ENCODE results near the gene FAM25G.
"Not testable (repeated sequence)": the region's sequence is repeated elsewhere in the genome, so short reads cannot be mapped to it uniquely, and the experiment has no call there.

FAM25G gene

GRCh38 chr10:47491600-47491999 is at the start of gene FAM25G:
Gene FAM25G, minus strand, starts transcription at chr10:47491700. Its CDS starts 26 bp downstream, at chr10:47491674.
- DNase-seq: not testable (repeated sequence)

- DNase-seq: not testable (repeated sequence)
These were observed 44.9 kb upstream of the FAM25G start for GRCh38 chr10:47536430-47536829.

- not testable (repeated sequence) for DNase-seq
These were observed 32.0 kb upstream of the FAM25G start, which contains the start of gene AGAP9 for GRCh38 chr10:47523475-47523874. Gene AGAP9, minus strand, starts transcription at chr10:47523638. Its CDS starts 112 bp downstream, at chr10:47523526.

GRCh38 chr10:47502313-47502712 is 10.8 kb upstream of the FAM25G start:
- not testable (repeated sequence) for DNase-seq

GRCh38 chr10:47494226-47494625 is 2.7 kb upstream of the FAM25G start:
- not testable (repeated sequence) for DNase-seq

- not testable (repeated sequence) for DNase-seq
These were observed 1.9 kb downstream of the FAM25G start for GRCh38 chr10:47489630-47490029.

DNA sequence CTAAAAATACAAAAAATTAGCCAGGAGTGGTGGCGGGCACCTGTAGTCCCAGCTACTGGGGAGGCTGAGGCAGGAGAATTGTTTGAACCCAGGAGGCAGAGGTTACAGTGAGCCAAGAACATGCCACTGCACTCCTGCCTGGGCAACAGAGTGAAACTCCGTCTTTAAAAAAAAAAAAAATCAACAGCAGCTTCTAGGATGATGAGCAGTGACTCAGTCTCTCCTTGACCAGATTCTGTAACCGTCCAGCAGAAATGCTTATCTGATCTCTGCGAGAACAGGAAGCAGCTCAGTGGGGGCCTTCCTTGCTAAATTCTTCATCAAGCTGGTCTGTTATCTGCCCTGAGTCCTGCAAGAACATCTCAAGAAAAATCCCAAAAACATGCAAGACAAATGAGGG is 5.6 kb downstream of the FAM25G start:
- DNase-seq: not testable (repeated sequence)

- not testable (repeated sequence) for DNase-seq
These were observed 6.7 kb downstream of the FAM25G start for GRCh38 chr10:47484786-47485185.

- DNase-seq: not testable (repeated sequence)
These were observed 7.6 kb downstream of the FAM25G start, which contains the start of gene ANXA8 for GRCh38 chr10:47483923-47484322. Gene ANXA8, minus strand, starts transcription at chr10:47484115. Its CDS starts 182 bp downstream, at chr10:47483933.

- DNase-seq: not testable (repeated sequence)
These were observed 9.1 kb downstream of the FAM25G start for GRCh38 chr10:47482367-47482766.

DNA sequence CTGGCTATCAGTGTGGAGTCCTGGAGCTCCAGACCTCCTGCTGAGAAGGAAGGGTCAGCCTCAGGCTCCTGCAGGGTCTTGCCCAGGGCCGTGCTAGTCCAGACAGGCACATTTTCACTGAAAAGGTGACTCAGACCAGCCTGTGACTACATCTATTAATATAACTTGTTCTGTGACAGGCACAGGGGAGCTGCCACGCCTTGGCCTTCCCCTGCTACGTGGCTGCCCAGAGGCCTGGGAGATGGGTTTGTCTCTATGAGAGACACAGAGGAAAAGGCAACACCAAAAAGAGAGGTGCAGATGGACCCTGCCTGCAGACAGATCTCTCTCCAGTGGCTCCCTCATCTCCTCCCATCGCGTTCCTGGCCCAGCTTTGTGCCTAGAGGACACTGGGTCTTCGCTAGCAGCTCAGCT is 9.7 kb downstream of the FAM25G start:
- DNase-seq: not testable (repeated sequence)

DNA sequence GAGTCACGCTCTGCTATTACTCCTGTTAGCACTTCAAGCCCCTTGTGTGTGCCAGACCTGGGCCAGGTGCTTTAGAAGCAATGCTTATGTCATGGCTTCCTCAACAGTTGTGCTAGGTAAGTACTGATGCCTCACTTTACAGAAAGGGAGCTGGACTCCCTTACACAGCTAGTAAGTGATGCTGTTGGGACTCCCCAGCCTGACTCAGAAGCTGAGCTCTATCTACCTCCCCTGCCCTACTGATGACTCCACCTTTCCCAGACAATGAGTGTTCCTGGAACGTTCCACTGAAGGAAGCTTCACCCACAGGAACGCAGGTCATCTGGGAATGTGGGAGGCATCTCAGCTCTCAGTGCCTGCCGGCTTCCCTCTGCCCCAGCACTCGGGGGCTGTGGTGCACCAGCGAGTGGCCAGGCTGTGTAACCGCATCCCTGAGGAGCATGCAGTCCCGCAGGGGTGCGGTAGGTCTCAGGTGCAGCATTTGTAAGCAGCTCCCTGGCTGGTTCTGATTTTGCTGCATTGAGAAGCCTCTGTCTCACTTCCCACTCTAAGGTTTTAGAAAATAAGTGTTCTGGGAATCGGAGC is 10.2 kb downstream of the FAM25G start:
- not testable (repeated sequence) for DNase-seq

- not testable (repeated sequence) for DNase-seq
These were observed 11.4 kb downstream of the FAM25G start for GRCh38 chr10:47480133-47480532.

DNA sequence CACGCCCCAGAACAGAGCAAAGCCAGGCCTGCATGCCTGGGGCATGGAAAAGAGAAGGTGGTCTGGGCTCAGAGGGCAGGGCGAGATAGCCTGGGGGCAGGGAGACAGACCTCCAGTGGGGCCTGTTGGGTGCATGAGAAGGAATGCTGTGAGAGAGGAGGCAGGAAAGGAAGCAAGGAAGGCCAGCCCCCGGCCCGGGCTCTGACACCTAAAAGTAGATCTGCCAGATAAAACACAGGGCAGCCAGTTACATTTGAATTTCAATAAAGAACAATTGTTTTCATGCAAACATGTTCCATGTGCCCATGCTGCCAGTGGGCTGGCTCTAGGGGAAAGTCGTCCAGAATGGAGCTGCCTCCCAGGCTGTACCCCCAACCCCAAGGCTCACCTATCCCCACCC is 13.4 kb downstream of the FAM25G start:
- not testable (repeated sequence) for DNase-seq

GRCh38 chr10:47477078-47477477 is 14.4 kb downstream of the FAM25G start:
- DNase-seq: not testable (repeated sequence)

DNA sequence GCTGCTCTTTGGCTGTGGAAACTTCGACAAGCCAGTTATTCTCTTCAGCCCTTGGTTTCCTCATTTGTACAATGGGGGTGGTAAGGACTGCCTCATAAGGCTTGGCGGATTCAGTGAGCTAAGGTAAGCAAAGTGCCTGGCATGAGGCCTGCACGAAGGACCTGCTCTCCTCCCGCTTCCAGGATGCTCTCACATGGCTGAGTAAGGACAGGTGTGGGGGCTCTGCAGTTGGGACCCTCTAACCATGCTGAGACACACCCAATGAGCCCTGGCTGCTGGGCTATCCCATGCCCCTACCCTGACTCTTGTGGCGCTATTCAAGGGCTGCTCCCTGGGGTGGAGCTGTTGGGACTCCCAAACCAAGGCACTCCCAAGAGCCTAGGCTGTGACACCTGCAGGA is 16.4 kb downstream of the FAM25G start:
- not testable (repeated sequence) for DNase-seq

DNA sequence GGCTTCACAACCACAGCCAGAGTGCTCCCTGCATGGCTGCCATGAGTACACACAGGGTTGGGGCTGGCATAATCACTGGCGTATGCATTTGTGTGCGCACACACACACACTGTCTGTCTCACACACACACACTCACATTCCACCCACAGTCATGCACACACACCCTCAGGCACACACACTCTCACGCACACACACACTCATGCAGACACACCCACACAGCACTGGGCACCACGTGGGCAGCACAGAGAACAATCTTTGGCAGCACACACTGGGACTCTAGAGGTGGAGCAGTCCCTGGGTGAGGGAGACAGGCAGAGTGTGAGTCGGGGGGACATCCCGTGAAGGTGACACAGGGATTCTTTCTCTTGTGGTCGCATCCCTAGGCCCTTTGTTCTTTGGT is 18.0 kb downstream of the FAM25G start:
- DNase-seq: not testable (repeated sequence)

DNA sequence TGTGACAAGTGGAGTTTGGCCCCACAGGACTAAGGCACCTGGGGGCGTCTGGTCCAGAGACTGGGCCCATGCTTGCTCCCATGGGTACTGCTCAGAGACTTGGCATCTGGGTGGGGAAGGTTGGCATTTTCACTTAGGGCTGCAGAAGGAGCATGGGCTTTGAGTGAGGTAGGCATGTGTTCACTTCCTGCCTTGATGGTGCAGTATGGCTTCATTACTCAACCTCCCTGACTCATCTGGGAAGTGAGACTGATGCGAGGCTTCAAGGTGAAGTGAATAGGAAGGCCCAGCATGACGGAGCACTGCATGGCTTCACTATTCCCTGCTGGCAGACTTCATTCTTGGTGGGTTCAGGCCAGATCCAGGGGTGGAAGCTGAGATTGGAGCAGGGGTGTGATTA is 18.9 kb downstream of the FAM25G start:
- DNase-seq: not testable (repeated sequence)

DNA sequence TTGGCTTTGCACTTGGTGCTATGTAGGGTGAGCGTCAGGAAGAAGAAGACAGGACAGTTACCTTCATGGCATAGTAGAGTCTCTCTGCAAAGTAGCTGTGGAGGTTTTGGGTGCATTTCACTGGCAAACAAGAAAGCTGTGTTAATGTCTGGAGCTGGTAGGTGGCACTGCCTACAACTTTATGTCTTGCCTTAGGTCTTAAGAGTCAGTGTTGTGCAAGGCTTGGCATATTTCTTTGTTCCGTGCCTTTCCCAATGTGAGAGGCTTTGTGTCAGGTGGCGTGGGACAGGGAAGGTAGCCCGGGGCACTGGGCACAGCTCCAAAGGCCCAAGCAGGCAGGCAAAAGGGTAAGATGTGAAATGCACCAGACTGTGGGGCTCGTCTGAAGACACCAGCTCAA is 19.4 kb downstream of the FAM25G start:
- not testable (repeated sequence) for DNase-seq

GRCh38 chr10:47468731-47469528 is 22.6 kb downstream of the FAM25G start:
- not testable (repeated sequence) for DNase-seq

DNA sequence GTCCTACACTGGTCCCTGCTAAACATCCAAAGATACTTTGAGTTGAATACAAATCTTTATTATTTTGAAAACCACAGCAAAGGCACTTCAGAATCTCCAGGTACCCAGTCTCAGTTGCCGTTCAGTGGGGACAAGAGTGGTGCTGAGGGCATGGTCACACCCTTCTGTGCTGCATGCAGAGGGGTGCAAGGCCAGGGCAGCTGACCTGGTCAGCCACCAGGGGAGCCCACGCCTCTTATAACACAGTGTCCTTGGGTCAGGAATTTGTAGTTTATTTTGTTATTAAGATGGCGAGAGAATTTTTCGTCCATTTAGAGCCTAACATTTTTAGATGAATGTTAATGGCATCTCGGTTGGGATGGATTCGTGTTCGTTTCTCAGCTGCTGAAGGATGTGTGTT is 23.5 kb downstream of the FAM25G start:
- DNase-seq: not testable (repeated sequence)

GRCh38 chr10:47467458-47467857 is 24.0 kb downstream of the FAM25G start:
- DNase-seq: not testable (repeated sequence)

DNA sequence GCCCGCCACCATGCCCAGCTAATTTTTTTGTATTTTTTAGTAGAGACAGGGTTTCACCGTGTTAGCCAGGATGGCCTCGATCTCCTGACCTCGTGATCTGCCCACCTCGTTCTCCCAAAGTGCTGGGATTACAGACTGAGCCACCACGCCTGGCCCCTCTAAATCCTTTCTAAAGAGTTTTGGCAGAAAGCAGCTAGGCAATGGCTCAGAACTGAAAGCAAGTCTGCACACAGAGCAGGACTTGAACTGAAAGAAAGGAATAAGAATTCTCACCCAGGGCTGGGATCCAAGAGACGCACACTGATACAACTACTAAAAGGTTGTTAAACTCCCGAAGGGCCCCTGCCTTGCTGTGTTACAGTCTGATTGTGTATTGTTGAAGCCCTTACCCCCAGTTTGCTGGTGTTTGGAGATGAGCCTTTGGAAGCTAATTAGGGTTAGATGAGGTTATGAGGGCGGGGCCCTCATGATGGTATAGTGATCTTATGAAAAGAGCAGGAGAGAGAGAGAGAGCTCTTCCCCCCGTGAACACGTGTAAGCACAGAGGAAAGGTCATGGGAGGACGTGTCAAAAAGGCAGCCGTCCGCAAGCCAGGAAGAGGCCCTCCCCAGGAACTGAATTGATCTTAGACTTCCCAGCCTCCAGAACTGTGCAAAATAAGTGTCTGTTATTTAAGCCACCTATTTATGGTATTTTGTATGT is 26.1 kb downstream of the FAM25G start:
- not testable (repeated sequence) for DNase-seq

Measured in NCI-H1436 (cell line).